Neural progenitor cell (in vitro differentiated cells): ENCODE data around the gene SPRED3. TPM values are rescaled to one million over a fixed set of nuclear protein-coding genes. Genes with fewer than 3 reads are reported as not detected.

Experiments used
- DNase-seq: peaks from one replicate; pipeline ENCODE4 v3.0.0-alpha.2; 2016; ENCODE audit warnings: low spot score
- H2AFZ ChIP-seq: fragments of 200-600 bp; sonication (generic); replicated peaks from 2 replicates; pipeline ENCODE4 v1.6.1; 2016; ENCODE audit warnings: antibody characterized with exemption
- H3F3A ChIP-seq: fragments of 200-600 bp; sonication (generic); 2 replicates; pipeline ENCODE4 v1.6.1; 2016; ENCODE audit warnings: antibody characterized with exemption, low read depth
- H3K27ac ChIP-seq: fragments of 200-600 bp; sonication (generic); 2 replicates; pipeline ENCODE4 v1.5.1; 2016; ENCODE audit warnings: mild to moderate bottlenecking
- H3K27me3 ChIP-seq: fragments of 200-600 bp; sonication (generic); 2 replicates; pipeline ENCODE4 v1.6.1; 2016; ENCODE audit warnings: mild to moderate bottlenecking, moderate library complexity
- H3K36me3 ChIP-seq: fragments of 200-600 bp; sonication (generic); 2 replicates; pipeline ENCODE4 v1.5.1; 2016
- H3K4me1 ChIP-seq: fragments of 200-600 bp; sonication (generic); 2 replicates; pipeline ENCODE4 v1.6.1; 2016; ENCODE audit warnings: mixed run types
- H3K4me2 ChIP-seq: fragments of 200-600 bp; sonication (generic); 2 replicates; pipeline ENCODE4 v1.6.1; 2016
- H3K4me3 ChIP-seq: fragments of 200-600 bp; sonication (generic); 2 replicates; pipeline ENCODE4 v1.5.1; 2016
- H3K79me2 ChIP-seq: fragments of 200-600 bp; sonication (generic); 2 replicates; pipeline ENCODE4 v1.6.1; 2016; ENCODE audit warnings: low read depth
- H3K9ac ChIP-seq: fragments of 200-600 bp; sonication (generic); 2 replicates; pipeline ENCODE4 v1.6.1; 2016
- H3K9me3 ChIP-seq: fragments of 200-600 bp; sonication (generic); 2 replicates; pipeline ENCODE4 v1.5.1; 2016; ENCODE audit warnings: low read depth
- H4K20me1 ChIP-seq: fragments of 200-600 bp; sonication (generic); 2 replicates; pipeline ENCODE4 v1.6.1; 2016; ENCODE audit warnings: low read depth
- H3K27ac Mint-ChIP-seq: 3 replicates; pipeline ENCODE4 v1.8.0; 2021; ENCODE audit warnings: mixed read lengths
- H3K27me3 Mint-ChIP-seq: 2 replicates; pipeline ENCODE4 v1.8.0; 2022; ENCODE audit warnings: low read depth, mild to moderate bottlenecking, inconsistent platforms, moderate library complexity, mixed read lengths; ENCODE audit not compliant: insufficient read depth
- H3K36me3 Mint-ChIP-seq: 3 replicates; pipeline ENCODE4 v1.8.0; 2021; ENCODE audit warnings: mixed read lengths
- H3K4me1 Mint-ChIP-seq: 3 replicates; pipeline ENCODE4 v1.8.0; 2021; ENCODE audit warnings: mixed read lengths
- H3K4me3 Mint-ChIP-seq: 3 replicates; pipeline ENCODE4 v1.8.0; 2021; ENCODE audit warnings: mild to moderate bottlenecking, moderate library complexity, mixed read lengths
- H3K9me3 Mint-ChIP-seq: 3 replicates; pipeline ENCODE4 v1.8.0; 2020; ENCODE audit warnings: mixed read lengths
- CTCF ChIP-seq: fragments of 200-600 bp; sonication (generic); IDR thresholded peaks from 2 replicates; pipeline ENCODE4 v1.5.1; 2017; ENCODE audit warnings: antibody characterized with exemption, mild to moderate bottlenecking
- EZH2 ChIP-seq: fragments of 200-600 bp; sonication (generic); IDR thresholded peaks from 2 replicates; pipeline ENCODE4 v1.6.1; 2017; ENCODE audit warnings: antibody characterized with exemption, mild to moderate bottlenecking, moderate library complexity
- EZH2phosphoT487 ChIP-seq: fragments of 200-600 bp; sonication (generic); IDR thresholded peaks from 2 replicates; pipeline ENCODE4 v1.6.1; 2017; ENCODE audit warnings: antibody characterized with exemption
- total RNA-seq: library from RNA; depleted of rRNA; stranded (reverse); fragments of >200 nt; gene quantifications from 2 replicates; pipeline ENCODE4 v1.2.3, GENCODE V29; 2015; ENCODE audit warnings: low replicate concordance

Gene SPRED3
- total RNA-seq, 1 donor from 2014 or later = 0.99 TPM

GRCh38 chr19:38377052-38377451 lies 11.4 kb upstream of the SPRED3 start:
- Histone ChIP-seq H3K4me2 (no peak overlapping the region), H3K4me3 (no peak overlapping the region), H3F3A (peaks cover 7% of the 10 kb centered on the region), H2AFZ (no peak overlapping the region), H3K27me3 (peaks cover 4% of the 10 kb centered on the region), H3K4me1 (peaks cover 11% of the 10 kb centered on the region), H3K9ac (no peak overlapping the region), H4K20me1 (peaks cover 20% of the 10 kb centered on the region), H3K9me3 (no peaks in the 10 kb centered on the region), H3K27ac (no peak overlapping the region), H3K79me2 (peaks cover 32% of the 10 kb centered on the region), H3K36me3 (no peaks in the 10 kb centered on the region)
- TF ChIP-seq EZH2phosphoT487 = no peak
- no peak for TF ChIP-seq CTCF
- no peak for TF ChIP-seq EZH2
- Mint-ChIP-seq H3K9me3 (no peaks in the 10 kb centered on the region), H3K4me3 (peak overlapping the region; percentile 96), H3K4me1 (peaks cover 22% of the 10 kb centered on the region), H3K27ac (no peak overlapping the region), H3K27me3 (peaks cover 10% of the 10 kb centered on the region), H3K36me3 (peaks cover 13% of the 10 kb centered on the region)
- no peak for DNase-seq

- Histone ChIP-seq H3K27me3 (no peaks in the 10 kb centered on the region), H3K9ac (no peak overlapping the region), H3K27ac (no peak overlapping the region), H3K9me3 (no peaks in the 10 kb centered on the region), H3K4me2 (no peak overlapping the region), H3K4me1 (peaks cover 9% of the 10 kb centered on the region), H3K36me3 (no peaks in the 10 kb centered on the region), H3F3A (peaks cover 3% of the 10 kb centered on the region), H3K79me2 (peaks cover 32% of the 10 kb centered on the region), H3K4me3 (no peak overlapping the region), H4K20me1 (peaks cover 20% of the 10 kb centered on the region), H2AFZ (no peak overlapping the region)
- Mint-ChIP-seq H3K27me3 (peaks cover 10% of the 10 kb centered on the region), H3K4me1 (peaks cover 22% of the 10 kb centered on the region), H3K36me3 (peaks cover 20% of the 10 kb centered on the region), H3K27ac (no peak overlapping the region), H3K9me3 (no peaks in the 10 kb centered on the region), H3K4me3 (no peak overlapping the region)
- TF ChIP-seq EZH2 (no peak), EZH2phosphoT487 (no peak), CTCF (no peak)
- no peak for DNase-seq
Observed at GRCh38 chr19:38378866-38379265, 9.6 kb upstream of the SPRED3 start.

GRCh38 chr19:38381138-38381537 lies 7.4 kb upstream of the SPRED3 start:
- Histone ChIP-seq H2AFZ (no peak overlapping the region), H3K27ac (no peak overlapping the region), H3K27me3 (peaks cover 12% of the 10 kb centered on the region), H3K4me3 (no peak overlapping the region), H3K4me2 (no peak overlapping the region), H4K20me1 (peaks cover 27% of the 10 kb centered on the region), H3K36me3 (no peaks in the 10 kb centered on the region), H3K9ac (no peak overlapping the region), H3K4me1 (no peaks in the 10 kb centered on the region), H3K9me3 (no peaks in the 10 kb centered on the region), H3F3A (peaks cover 1% of the 10 kb centered on the region), H3K79me2 (peaks cover 18% of the 10 kb centered on the region)
- H3K4me3 Mint-ChIP-seq = no peak overlapping the region
- TF ChIP-seq EZH2 = no peak
- TF ChIP-seq EZH2phosphoT487 = no peak
- TF ChIP-seq CTCF = no peak
- DNase-seq = no peak
- peaks cover 8% of the 10 kb centered on the region for H3K27me3 Mint-ChIP-seq
- no peaks in the 10 kb centered on the region for H3K9me3 Mint-ChIP-seq
- H3K4me1 Mint-ChIP-seq = peaks cover 6% of the 10 kb centered on the region
- H3K27ac Mint-ChIP-seq = no peak overlapping the region
- H3K36me3 Mint-ChIP-seq = peaks cover 20% of the 10 kb centered on the region
